ENCODE measurements around the gene ST3GAL4.

Gene ST3GAL4

DNA sequence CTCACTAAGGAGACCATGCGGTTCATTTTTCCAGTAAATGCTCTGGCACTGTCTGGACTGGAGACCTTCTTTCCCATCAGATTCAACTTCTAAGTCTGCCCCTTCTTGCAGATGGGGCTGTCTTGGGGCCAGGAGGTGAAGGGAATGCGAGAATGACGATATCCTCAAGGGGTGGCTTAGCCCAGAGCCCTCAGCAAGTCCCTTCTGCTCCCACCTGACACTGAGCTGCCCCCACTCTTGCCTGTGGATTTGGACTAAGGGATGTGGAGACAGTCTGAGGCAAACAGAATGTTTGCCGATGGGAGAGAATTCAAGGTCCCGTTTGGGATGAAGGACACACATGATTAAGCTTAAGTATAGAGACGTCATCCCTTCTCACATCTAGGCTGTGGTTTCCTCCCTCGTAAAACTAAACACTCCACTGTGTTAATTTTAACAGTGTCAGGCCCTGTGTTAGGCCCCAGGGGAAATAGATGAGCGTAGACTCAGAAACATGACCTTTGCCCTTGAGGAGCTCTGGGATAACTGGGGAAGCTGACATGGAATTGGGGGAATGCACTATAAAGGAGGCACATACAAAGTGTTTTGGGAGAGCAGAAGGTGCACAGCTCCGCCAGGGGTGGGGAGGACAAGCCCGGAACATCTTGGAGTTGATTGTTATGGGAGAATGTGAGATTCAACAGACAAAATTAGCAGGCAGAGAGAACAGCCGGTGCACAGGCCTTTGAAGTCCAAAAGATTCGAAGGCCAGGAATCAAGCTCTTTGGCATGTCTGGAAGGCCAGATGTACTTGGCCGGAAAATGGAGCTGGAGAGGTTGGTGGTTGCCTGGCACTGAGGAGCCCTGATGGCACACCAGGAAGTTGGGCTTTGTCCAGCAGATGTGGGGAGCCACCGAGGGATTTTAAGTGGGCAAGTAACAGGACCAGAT lies 71.6 kb downstream of the ST3GAL4 start:
- DNase-seq (ENCODE audit: low read depth): no peak

DNA sequence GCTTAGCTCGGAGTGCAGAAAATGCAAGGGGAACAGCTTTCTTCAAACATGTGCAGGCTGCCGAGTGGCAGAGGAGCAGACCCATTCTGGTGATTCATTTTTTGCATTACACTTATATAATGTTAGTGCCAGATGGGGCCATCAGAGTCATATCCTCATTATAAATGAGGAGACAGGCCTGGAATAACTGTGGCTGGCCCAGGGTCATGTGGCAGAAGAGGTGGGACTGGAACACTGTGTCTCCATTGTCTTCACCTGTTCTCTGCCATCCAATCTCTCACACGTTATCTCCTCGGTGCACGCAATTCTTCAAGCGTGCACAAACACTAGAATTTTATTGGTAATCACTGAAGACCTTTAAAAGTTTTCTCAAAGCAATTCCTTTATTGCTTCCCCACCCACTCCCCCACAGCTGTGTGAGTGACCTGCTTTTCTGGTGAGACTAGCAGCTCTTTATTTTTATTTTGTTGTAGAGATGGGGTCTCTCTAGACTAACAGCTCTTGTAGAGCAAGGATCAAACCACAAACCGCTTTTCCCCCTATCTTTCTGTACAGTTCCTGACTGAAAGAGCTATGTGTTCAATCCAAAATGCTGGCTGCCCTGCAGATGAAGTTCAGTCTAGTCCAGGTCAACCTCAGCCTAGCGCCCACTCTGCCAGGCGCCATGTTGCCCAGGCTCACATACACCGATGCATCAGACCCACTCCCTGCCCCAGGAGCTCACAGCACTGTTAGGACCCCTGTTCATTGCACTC lies 75.3 kb downstream of the ST3GAL4 start:
- DNase-seq (ENCODE audit: low read depth): no peak

DNA sequence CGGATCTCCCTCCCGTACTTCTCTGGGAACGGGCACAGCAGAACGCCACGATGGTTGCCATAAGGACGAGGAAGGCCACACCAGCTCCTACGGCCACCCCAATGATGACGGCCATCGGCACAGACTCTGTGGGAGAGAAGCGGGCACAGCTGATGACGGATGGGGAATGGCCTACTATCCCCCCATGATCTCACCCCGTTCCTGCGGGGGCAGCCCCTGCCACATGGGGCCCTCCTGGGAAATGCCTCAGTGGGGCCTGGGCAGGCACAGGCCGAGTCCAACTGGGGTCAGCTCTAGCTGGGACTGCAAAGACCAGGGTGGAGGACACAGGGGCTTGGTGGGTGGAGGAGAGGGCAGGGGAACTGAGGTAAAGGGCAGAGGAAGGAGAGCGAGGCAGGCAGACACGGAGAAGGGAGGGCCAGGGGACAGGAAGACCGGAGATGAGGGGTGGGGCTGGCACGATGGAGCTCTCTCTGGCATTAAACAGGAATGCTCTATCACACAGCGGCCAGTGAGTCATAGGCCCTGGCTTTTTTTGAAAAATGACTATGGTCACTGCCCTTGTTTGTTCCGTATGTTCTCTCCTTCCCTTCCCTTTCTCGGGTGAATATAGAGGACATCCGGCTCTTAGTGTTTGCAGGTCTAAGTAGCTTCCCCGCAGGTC lies 76.0 kb downstream of the ST3GAL4 start:
- peak; percentile 10 for DNase-seq (ENCODE audit: low read depth)

DNA sequence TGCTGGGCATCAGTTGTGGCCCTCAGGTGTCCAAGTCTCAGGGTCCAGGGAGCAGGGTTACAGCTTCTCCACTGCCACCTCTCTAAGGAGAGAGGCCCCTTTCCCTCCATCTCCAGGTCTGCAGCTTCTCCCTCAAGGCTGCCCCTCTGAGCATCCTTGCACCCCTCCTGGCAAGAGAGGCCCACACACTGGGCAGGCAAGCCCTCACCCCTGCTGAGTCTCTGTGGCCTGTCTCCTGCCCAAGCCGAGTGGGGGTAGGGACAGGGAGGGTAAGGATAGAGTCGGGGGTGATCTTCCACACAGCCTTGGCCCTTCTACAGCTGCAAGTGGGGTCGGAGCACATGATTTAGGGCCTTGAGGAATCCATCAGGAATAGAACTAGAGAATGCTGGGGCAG lies 76.6 kb downstream of the ST3GAL4 start:
- DNase-seq (ENCODE audit: low read depth): no peak

DNA sequence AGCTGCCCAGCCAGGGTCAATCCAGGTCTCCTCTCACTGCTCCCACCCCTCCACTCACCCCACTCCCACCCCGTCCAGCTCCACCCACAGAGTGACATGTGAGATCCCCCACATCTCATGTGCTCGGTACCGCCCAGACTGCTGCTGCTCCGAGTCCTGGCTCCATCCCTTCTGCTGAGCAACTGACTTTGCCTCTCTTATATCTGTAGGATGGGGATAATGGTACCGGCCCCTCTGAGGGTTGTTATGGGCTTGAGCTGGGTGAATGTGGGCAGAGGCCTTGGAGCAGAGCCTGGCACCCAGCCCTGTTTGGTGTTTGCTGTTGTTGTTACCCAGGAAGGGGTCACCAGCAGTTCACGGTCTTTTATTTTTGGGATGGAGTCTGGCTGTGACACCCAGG lies 77.0 kb downstream of the ST3GAL4 start:
- DNase-seq (ENCODE audit: low read depth): no peak

DNA sequence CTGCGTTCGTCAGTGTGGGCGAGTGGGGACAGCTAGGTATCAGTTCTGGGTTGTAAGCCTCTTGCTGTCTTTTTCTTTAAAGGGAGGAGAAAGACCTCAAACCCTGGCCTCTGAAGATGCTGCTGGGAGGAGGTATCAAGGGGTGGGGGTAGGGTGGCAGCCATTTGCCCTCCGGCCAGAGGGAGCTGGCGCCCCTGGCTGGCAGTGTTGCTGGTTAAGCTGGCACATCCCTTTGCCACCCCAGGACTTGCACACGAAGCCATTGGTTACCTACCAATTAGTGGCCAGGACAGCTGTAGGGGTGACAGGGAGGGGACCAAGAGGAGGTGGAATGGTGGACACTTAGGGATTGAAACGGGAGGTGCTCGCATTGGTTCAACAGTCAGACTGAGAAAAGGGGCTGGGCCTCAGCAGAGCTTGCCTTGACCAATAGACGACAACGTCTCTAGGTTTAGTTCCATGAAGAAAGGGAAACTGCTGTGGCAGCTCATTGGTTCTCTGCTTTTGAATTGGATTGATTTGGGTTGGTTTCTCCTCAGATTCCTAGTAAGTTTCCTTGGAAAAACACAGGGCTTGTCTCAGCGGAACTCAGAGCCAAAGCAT lies 77.9 kb downstream of the ST3GAL4 start:
- no peak for DNase-seq (ENCODE audit: low read depth)

DNA sequence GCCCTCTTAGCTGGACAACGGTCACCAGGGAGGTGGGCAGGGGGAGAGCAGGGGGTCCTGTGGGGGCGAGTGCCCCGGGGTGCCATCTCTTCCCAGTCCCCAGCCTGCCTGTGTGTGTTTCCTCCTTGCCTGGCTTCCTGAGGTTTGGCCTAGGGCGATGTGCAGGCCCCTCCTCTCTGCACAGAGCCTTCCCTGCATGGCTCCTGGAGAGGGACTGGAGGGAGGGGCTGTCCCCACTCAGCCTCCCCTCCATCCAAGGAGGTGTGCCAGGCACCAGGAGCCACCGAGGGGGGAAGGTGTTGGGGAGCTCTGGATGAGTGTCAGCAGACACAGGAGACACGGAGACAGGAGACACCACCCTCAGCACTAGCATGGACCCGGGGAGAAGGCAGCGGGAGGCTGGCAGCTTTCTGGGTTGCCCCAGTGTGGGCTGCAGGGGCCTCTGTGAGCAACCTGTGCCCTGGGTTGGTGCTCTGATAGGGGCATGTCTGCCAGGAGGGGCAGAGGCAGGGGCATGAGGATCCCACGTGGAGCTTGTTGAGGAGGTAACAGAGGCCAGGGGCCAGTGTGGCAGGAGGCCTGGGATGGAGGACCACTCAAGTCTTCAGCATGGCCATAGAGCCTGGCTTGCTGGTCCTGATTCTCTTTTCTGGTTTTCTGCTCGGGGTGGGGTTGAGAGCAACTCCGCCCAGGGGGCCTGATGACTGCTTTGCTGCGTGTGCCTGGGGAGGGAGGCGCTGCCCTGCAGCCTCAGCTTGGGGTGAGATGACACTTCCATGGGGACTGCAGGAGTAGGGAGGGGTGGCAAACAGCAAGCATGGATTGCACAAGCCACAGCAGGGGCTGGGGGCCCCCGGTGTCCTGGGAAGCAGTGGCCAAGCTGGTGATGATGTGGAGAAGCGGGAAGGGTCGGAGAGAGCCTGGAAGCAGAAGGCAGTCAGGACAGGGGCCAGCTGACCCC lies 78.8 kb downstream of the ST3GAL4 start:
- DNase-seq (ENCODE audit: low read depth): no peak

DNA sequence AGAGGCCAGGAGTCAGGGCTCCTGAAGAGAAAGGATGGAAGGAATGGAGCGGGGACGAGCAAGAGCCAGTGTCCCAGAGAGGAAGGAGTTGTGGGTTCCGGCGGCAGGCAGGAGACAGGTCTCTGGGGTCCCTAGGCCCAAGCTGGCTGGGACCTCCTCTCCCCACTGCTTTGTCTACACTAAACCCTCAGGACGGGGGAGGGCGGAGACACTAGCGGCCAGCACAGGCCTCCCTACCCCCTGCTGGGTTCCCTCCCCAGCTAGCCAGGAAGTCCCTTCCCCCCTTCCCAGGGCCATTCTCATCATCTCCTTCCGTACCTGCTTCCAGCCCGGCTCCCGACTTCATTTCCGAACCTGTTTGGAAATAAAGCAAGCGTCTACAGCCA lies 79.5 kb downstream of the ST3GAL4 start:
- no peak for DNase-seq (ENCODE audit: low read depth)

DNA sequence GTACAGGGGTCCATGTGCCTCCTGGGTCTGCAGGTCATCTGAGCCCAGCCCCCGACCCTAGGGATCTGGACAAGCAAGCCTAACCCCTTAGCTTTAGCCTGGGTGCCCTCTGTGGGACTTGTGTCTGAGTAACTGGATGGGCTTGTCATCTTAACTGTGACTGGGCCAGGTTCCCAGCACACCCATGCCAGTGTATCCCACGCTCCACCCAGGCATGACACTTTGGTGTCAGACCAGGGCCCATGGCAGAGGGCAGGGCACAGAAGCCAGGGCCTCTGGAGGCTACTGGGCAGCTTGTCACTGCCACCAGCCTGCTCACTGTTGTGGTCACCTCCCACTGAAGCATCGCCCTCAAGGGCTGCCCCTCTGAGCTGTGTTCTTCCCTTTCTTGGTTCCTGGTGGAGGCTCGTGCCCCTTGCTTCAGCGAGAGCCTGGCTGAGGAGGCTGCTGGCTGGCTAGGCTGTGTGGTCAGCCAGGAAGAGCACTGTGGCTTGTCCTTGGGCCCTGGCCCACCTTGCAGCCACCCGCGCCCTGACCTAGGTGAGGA lies 80.8 kb downstream of the ST3GAL4 start:
- DNase-seq (ENCODE audit: low read depth): no peak

DNA sequence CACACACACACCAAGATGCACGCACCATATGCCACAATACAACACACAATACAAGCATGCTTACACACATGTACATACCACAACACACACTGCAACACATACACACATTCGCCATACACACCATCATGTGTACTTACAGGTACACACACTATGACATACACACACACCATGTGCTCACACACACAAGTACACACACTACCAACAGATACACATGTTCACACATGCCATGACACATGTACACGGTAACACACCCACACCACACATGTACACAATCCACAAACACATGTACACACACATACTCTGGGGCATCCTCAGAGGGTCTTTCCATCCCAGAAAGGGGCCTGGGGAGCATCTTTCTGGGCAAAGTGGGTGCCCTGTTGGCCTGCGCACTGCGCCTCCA lies 82.2 kb downstream of the ST3GAL4 start:
- no peak for DNase-seq (ENCODE audit: low read depth)

DNA sequence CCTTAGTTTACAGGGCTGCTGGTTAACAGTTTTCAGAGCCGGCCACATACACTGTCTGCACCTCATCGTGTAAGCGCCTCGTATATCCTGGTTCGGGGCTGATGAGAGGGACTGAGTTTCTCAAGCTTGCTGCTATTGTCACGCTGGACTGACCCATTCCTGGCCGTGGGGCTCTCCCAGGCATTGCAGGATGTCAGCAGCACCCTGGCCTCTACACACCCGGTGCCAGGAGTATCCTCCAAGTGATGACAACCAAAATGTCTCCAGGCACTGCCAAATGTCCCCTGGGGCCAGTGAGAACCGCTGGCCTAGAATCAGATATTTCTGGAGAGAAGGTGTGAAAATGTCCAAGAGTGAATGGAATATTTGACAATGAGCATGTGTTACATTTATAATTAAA lies 82.8 kb downstream of the ST3GAL4 start:
- no peak for DNase-seq (ENCODE audit: low read depth)

DNA sequence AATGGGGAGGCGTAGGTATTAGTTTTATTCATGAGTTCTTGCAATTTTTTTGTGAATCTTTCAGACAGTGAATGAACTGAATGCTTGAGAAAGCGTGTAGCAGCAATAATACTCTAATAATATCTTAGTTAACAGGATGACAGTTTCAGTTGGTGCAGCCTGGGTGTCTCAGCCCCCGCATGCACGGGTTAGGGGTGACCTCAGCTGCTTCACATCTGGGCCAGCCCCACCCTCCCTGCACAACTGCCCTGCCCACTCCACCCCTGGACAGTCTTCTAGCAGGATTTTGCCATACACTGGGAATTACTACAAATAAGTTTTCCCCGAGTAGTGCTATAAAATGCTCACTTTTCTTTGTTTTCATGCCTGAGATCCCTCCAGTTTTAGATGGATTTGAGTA lies 83.2 kb downstream of the ST3GAL4 start:
- DNase-seq (ENCODE audit: low read depth): no peak

DNA sequence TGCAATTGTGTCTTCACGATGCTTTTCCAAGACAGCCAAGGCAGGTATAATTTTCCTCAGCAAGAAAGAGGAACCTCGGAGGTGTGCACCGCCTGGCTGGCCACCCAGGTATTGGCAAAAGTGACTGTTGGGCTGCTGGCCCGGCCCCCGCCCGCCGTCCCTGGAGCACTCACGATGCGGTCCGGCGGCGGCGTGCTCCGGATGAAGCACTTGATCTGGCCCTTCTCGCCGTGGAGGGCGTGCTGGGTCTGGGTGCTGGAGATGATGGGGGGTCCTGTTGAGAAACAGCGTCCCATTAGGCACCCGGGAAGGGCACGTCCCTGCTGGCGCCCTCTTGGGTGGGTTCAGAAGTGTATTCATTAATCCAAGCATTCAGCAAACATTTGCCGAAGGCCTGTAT lies 84.8 kb downstream of the ST3GAL4 start:
- no peak for DNase-seq (ENCODE audit: low read depth)

DNA sequence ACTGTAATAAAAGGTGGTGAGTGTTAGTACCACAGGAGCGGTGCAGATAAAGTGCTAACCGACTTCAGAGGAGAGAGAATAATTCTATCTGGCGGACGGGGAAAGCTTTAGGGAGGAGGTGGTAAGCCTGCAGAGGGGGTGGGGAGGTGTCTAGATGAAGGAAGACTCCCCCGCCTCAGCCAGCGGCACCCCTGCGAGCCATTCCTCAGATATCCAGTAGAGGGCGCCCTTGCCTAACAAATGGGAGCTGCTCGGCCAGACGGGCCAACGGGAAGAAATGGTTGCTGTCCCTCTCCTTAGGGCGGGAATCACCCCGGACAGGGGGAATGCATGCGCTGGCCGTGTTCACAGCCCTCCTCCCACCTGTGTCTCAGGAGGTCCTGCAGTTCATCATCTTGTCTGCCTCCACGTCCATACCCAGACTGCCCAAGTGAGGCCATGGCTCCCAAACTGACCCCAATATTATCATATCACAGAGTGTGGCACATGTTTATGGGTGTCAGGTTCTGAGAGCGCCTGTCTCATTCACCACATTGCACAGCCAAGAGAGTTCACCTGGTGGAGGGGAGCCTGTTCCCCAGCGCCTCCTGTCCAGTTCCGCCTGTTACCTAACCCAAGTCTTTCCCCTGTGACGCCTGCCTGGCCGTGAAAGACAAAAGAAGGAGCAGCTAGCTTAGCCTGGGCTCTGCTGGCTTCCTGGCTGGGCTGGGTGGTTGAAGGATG lies 85.5 kb downstream of the ST3GAL4 start:
- peak; percentile 18 for DNase-seq (ENCODE audit: low read depth)

DNA sequence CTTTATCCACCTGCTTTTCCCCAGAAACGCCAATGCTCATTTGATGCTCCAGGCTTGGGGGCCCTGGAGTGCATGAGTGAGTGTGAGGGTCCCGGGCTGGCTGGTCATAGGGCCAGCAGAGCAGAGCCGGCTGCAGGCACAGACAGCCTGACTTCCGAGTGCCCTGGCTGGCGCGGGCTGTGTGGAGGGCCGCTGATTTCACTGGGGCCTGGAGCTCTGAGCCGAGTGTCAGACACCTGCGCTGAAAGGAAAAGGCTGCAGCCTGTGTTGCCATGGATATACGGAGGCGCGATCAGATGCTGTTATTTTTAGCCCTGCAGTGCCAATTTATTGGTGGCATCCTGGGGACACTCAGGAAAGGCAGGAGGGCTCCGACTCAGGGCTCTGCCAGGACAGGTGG lies 87.6 kb downstream of the ST3GAL4 start:
- no peak for DNase-seq (ENCODE audit: low read depth)

DNA sequence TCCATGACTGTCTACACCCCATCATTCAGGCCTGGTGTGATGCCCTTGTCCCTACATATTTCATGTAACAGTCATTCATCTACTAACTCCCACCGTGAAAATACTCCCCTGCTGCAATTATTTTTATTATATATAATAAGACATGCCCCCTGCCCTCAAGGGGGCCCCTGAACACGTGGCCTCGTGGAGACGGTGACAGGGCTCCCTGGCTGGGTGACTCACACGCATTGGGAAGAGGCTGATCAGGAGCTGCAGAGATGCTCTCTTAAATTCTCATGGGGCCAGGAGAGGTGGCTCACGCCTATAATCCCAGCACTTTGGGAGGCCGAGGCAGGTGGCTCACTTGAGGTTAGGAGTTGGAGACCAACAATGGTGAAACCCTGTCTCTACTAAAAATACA lies 88.6 kb downstream of the ST3GAL4 start:
- DNase-seq (ENCODE audit: low read depth): no peak

DNA sequence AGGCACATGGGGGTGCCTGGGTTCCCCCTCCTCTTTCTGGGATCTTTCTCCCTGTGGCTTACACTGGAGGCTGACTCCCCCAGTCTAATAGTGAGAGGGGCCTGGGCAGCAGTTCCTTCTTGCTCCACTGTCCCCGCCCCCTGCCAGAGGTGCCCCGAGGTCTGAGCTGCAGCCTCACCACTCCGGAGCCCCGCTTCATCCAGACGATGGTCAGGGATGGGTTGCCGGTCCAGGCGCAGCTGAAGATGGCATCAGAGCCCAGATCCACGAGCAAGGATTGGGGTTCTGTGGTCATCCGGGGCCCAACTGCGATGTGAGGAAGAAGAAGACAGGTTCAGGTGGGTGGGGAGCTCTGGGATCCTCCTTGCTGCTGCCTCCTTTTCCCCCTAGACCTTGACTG lies 91.1 kb downstream of the ST3GAL4 start:
- no peak for DNase-seq (ENCODE audit: low read depth)

DNA sequence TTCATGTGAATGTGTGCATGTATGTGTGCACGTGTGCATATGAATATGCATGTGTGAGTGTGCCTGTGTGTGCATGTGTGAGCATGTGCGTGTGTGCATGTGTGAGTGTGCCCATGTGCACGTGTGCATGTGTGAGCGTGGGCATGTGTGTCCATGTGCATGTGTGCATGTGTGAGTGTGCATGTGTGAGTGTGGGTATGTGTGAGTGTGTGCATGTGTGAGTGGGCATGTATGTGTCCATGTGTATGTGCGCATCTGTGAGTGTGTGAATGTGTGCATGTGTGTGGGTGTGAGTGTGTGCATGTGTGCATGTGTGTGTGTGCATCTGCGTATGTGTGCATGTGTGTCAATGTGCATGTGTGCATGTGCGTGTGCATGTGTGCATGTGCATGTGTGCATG lies 94.7 kb downstream of the ST3GAL4 start:
- DNase-seq (ENCODE audit: low read depth): no peak

DNA sequence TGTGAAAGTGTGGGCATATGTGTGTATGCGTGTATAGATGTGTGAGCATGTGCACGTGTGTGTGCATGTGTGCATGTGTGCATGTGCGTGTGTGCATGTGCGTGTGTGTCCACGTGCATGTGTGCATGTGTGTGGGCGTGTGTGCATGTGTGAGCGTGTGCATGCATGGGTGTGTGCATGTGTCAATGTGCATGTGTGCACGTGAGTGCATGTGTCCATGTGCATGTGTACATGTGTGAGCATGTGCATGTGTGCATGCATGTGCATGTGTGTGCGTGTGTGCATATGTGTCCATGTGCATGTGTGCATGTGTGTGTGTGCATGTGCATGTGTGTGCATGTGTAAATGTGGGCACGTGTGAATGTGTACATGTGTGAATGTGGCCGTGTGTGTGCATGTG lies 95.3 kb downstream of the ST3GAL4 start:
- no peak for DNase-seq (ENCODE audit: low read depth)

DNA sequence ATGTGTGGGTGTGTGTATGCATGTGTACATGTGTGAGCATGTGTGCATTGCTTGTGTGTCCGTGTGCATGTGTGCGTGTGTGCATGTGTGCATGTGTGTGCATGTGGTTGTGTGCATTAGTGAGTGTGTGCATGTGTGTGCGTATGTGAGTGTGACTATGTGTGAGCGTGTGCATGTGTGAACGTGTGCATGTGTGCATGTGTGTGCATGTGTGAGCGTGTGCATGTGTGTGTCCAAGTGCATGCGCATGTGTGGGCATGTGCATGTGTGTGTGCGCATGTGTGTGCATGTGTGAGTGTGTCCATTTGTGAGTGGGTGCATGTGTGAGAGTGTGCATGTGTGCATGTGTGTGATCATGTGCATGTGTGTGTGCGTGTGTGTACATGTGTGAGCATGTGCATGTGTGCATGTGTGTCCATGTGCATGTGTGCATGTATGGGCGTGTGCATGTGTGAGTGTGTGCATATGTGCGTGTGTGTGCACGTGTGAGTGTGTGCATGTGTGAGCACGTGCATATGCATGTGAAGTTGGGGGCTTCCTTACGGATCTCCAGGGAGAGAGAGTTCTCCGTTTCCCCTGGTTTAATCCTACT lies 95.8 kb downstream of the ST3GAL4 start:
- DNase-seq (ENCODE audit: low read depth): no peak

Measured in non-pigmented ciliary epithelial cell (primary cell).